GM12878 (cell line): ENCODE measurements around the gene AKAP11. TPM values are rescaled to one million over a fixed set of nuclear protein-coding genes. Genes with fewer than 3 reads are reported as not detected.

ENCODE experiments used
- FOXM1 ChIP-seq: IDR thresholded peaks from 2 replicates; pipeline ENCODE4 v1.6.1; 2012; ENCODE audit warnings: low read depth, mild to moderate bottlenecking, inconsistent platforms, low read length, moderate library complexity
- MTA3 ChIP-seq: IDR thresholded peaks from 2 replicates; pipeline ENCODE4 v1.6.1; 2012; ENCODE audit warnings: low read length, inconsistent platforms, borderline replicate concordance
- SMAD5 ChIP-seq: IDR thresholded peaks from 2 replicates; pipeline ENCODE4 v1.6.1; 2016; ENCODE audit warnings: antibody characterized with exemption, low read depth
- TBL1XR1 ChIP-seq: IDR thresholded peaks from 2 replicates; pipeline ENCODE4 v1.6.1; 2012; ENCODE audit warnings: low read depth, low read length, improper control_type of control experiment
- TCF3 ChIP-seq: IDR thresholded peaks from 2 replicates; pipeline ENCODE4 v1.6.1; 2012; ENCODE audit warnings: low read depth, mild to moderate bottlenecking, low read length, borderline replicate concordance; ENCODE audit not compliant: insufficient read depth
- ZBTB11 ChIP-seq: fragments of 450-650 bp; formaldehyde crosslinking; IDR thresholded peaks from 2 replicates; pipeline ENCODE4 v1.5.0; 2022; ENCODE audit warnings: mild to moderate bottlenecking, missing genetic modification characterization
- ZBTB4 ChIP-seq: fragments of 450-650 bp; formaldehyde crosslinking; IDR thresholded peaks from 2 replicates; pipeline ENCODE4 v1.4.0; 2022; ENCODE audit warnings: mild to moderate bottlenecking, moderate library complexity
- polyA plus RNA-seq, 11 experiments: library from polyadenylated mRNA; depleted of rRNA in 4 of 11; unstranded in 6 of 11; stranded (reverse) in 5 of 11; fragments of >200 nt; fragmentation: Nextera tagmentation in 4 of 11; fragmentation: Illumina TruSeq in 1 of 11; extraction: Ambion mirVana in 4 of 11; extraction: Trizol in 1 of 11; gene quantifications; 1 replicate in 1 of 11; 2 replicates in 10 of 11; pipeline versions ENCODE4 v1.2.1 to v1.2.3, GENCODE V29; 2011 to 2016; ENCODE audit warnings: inconsistent platforms in 2 of 11, missing spikeins in 2 of 11, low read depth in 1 of 11
- total RNA-seq, 4 experiments: library from RNA; depleted of rRNA in 3 of 4; stranded (reverse); fragments of >200 nt in 3 of 4; fragmentation: Illumina TruSeq in 1 of 4; extraction: Trizol in 1 of 4; gene quantifications; 2 replicates each; pipeline versions ENCODE4 v1.2.1 to v1.2.3, GENCODE V29; 2013 to 2021

The AKAP11 gene
- total and polyA plus RNA-seq, 10 of the 15 experiments (the other 5 are each of a cell fraction or from before 2014, with no cell fraction given): 4.8 to 36.8 (median 17.9) TPM

- TF ChIP-seq ZBTB11 (CRISPR knock-in tag): no peak
- no peak for TF ChIP-seq MTA3
- TF ChIP-seq TCF3: no peak
- no peak for TF ChIP-seq SMAD5
- TF ChIP-seq FOXM1: no peak
- no peak for TF ChIP-seq TBL1XR1
- TF ChIP-seq ZBTB4: no peak
Measured at GRCh38 chr13:42260903-42261654, 10.9 kb upstream of the AKAP11 start (continued).
